Astrocyte of the spinal cord (primary cell): ENCODE measurements around the gene TDRD1.

Experiments used
- DNase-seq: peaks from one replicate; pipeline ENCODE4 v3.0.0; 2011; ENCODE audit warnings: low read depth, low spot score
- H3K4me3 ChIP-seq: 2 replicates; pipeline ENCODE4 v1.5.1; 2011; ENCODE audit warnings: low read depth, mild to moderate bottlenecking, low read length, moderate library complexity
- CTCF ChIP-seq: IDR thresholded peaks from 2 replicates; pipeline ENCODE4 v1.5.1; 2012; ENCODE audit warnings: low read depth, mild to moderate bottlenecking, low read length, inconsistent platforms
- in situ Hi-C: cut with HindIII; loops from 2 replicates; pipeline ENCODE4 v1.10.0; 2017; ENCODE audit warnings: low sequenced_read_pairs

The TDRD1 gene

GRCh38 chr10:114278884-114279191 lies 99.7 kb downstream of the TDRD1 start:
- no peak overlapping the region for H3K4me3 ChIP-seq
- no peak for DNase-seq
- in situ Hi-C loops = no loop called here
- TF ChIP-seq CTCF = no peak

GRCh38 chr10:114279289-114279688 lies 100.1 kb downstream of the TDRD1 start:
- H3K4me3 ChIP-seq = no peak overlapping the region
- no peak for DNase-seq
- no peak for TF ChIP-seq CTCF
- in situ Hi-C loops = no loop called here

DNA sequence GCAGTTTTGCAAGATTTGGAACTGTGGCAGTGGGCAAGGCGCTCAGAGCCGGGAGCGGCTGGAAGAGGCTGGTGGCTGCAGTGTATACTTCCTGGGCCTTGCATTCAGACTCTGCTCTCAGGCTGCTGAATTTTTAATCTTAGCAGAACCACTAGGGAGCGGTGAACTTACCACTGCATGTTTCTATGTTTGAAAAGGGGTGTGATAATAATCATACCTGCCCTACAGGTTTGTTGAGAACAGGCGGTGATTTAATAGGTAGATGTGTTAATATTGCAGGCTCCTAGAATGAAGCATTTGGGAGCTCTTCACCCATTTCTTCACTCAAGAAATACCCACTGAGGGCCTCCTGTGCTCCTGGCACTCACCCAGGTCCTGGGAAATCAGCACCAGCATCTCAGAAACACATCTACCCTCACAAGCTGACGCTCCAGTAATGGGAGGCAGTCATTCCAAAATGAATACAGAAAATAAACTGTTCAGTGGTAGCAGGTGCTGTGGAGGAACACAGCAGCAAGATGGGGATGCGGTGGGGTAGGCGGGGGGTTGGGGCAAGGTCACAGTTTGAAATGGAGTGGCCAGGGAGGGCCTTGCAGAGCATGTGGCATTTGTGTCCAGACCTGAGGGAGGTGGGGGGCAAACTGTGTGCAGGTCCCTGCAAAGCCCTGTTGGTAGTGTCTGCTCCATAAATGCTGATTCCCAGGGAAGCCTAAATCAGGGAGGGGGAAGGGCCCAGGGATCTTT lies 100.9 kb downstream of the TDRD1 start:
- DNase-seq = no peak
- in situ Hi-C loops = no loop called here
- H3K4me3 ChIP-seq = no peak overlapping the region
- no peak for TF ChIP-seq CTCF

DNA sequence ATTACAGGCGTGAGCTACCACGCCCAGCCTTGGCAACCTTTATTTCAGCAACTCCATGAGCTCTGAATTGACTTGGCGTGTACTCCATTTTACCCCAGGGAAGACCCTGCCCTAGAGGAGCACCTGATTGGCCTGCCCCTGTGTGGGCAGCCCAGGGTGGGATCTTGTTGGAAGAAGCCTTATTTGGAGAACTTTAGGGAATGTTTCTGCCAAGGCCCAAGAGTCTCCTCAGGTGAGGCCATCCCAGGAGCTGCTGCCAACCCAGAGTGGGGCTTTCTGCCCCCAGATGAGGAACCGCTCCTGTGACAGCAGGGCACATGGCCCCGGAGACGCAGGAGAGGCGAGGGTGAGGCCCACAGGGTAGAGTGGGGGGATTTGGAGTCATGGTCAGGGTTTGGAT lies 101.9 kb downstream of the TDRD1 start:
- TF ChIP-seq CTCF = no peak
- in situ Hi-C loops = no loop called here
- no peak for DNase-seq
- H3K4me3 ChIP-seq = no peak overlapping the region

DNA sequence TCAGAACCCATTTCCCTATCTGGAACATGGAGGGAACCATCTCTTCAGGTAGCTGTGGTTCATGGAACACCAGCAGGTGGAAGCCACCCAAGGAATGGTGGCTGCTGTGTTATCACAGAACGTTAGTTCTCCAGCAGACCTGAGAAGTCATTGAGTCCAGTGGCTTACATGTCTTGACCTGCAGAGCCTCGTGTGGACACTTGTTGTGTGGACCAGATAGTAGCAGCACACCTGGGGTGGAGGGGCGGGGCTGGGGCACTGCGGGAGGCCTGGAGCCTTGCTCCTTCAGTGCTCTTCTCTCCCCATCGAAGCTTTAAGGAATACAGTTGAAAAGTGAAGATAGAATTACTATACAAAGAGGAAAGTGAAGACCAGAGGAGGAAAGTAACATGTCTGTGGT lies 102.3 kb downstream of the TDRD1 start:
- in situ Hi-C loops = no loop called here
- no peak for DNase-seq
- H3K4me3 ChIP-seq = no peak overlapping the region
- TF ChIP-seq CTCF = no peak
